Suppressor macrophage (primary cell): ENCODE data around the gene SASS6.
A peak's percentile ranks its signal among the peaks of the same experiment; 100 is the strongest.

Source experiments
- DNase-seq, 4 experiments: peaks; one replicate each; pipeline ENCODE4 v3.0.0-alpha.2; 2020 to 2022

The SASS6 gene

DNA sequence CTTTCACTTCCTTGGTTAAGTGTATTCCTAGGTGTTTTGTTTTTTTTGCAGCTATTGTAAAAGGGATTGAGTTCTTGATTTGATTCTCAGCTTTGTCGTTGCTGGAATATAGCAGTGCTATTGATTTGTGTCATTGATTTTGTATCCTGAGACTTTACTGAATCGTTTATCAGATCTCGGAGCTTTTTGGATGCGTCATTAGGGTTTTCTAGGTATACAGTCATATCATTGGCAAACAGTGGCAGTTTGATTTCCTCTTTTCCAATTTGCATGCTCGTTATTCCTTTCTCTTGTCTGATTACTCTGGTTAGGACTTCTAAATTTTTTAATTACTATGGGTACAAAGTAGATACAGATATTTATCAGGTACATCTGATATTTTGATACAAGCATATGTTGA is 87.5 kb downstream of the SASS6 start:
- DNase-seq = no peak

DNA sequence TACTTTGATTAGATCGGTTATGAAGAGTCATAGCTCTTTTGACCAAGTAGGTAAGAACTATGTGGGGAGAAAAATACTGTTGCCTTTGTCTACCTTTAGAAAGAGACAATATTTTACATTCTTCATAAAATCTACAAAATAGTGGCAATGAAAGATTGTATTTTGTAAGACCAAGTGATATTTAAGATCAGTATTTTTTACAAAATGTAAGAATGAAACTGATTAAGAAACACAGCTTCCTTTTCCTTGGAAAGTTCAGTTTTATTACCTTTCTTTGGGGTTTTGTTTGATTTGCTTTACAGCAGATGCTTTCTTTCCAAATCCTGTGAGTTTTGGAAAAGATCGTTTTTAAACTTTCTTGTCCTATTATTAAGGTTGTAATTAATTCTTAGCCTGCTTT is 93.1 kb downstream of the SASS6 start:
- peak in 2 of 4 experiments; percentile 11 to 26 for DNase-seq

DNA sequence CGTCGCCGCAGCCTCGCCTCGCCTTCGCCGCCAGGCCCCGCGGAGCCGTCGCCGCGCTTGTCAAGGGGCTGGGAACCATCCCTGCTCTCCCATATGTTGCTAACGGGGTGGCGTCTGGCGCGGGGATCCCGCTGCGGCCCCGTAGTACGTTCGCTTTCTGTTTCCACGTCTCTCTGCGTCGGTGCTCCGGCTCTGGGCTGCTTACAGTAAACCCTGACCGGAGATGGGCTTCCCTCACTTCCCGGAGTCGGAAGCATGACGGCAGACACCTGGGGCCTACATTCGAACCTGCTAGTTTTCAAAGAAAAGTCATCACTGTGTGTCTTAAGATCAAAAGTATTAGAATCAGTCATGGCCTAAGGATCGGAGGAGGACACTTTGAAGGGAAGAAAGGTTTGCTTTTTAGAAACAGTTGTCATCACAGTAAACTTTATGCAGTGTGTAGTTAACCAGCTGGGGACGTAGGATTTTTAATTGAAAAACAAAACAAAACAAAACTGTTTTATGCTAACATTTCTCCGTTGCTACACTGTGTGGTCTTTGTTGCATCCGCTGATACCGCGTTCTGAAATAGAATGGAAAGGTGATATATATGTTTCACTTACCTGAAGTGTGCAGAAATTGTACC is 94.0 kb downstream of the SASS6 start:
- DNase-seq = peak; percentile 50 to 79 (median 66)

DNA sequence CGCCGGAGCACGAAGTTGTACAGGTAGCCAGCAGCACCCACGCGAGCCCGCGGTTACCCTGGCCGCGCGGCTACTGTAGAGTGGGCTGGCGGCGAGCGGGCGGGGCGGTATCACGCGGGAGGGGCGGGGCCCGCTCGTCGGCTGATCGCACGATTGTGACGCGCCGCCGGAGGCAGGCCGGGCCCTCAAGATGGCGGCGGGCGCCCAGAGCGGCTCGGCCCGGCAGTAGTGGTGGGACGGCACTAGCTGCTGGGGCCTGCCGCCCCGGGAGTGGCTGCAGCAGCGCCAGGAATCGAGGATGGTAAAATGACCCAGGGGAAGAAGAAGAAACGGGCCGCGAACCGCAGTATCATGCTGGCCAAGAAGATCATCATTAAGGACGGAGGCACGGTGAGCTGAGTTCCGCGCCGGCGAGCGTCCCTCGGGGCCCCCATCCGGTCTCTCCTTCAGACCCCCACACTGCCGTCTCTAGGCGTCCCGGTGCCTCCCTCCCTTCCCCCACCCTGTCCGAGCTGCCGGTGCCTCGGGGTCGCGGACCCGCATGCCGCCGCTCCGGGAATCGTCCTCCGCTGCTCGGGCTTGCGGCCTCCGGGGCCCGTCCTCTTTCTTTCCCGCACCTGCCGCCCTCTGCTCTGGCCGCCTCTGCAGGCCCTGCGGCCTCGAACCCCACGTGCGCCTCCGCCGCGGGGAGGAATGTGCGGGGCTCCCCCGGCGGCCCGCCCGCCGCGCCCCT is 94.6 kb downstream of the SASS6 start:
- DNase-seq = peak; percentile 92 to 97 (median 96)

DNA sequence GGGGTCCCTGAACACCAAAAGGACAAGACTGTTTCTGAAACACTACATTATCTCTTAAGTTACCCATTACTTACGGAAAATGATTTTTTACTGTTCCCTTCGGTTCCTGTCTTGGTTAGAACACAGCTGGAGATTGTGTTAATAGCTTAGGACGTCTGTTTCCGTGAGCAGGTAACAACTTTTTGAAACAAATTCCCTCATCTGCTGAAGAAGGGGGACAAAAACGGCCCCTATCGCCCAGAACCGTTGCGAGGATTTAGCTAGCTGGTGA is 95.1 kb downstream of the SASS6 start:
- DNase-seq = no peak

DNA sequence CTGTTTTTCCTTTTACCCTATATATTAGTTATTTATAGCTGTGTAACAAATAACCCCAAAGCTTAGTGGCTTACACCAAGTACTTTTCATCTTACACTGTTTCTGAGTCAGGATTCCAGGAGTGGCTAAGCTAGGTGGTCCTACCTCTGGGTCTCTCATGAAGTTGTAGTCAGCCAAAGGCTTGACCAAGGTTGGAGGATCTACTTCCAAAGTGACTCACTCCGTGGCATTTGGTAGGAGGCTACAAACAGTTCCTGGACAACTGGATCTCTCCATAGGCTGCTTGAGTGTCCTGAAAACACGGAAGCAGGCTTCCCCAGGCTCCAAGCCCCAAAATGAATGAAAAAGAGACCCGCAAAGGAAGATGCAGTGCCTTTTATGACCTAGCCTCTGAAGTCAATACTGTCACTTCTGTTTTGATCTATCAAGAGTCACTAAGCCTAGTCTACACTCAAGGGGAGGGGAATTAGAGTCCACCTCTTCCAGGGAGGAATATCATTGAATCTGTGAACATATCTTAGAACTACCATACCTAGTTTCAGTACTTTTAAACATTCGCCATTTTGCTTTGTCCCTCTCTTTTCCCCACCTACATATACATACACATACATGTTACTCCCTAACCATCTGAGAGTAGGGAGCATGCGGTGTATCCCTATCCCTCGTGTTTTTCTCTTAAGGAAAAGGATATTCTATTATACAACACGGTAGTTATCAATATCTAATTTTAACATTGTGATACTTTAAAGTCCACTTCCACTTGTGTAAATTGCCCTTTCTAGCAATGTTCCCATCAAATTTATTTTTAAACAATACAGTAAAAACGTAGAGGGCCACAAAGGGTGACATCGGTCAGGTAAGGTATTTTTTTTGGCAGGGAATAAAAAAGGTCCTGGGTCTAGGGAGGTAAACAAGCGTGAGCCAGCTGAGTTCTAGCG is 95.7 kb downstream of the SASS6 start:
- peak; percentile 14 to 41 (median 26) for DNase-seq

DNA sequence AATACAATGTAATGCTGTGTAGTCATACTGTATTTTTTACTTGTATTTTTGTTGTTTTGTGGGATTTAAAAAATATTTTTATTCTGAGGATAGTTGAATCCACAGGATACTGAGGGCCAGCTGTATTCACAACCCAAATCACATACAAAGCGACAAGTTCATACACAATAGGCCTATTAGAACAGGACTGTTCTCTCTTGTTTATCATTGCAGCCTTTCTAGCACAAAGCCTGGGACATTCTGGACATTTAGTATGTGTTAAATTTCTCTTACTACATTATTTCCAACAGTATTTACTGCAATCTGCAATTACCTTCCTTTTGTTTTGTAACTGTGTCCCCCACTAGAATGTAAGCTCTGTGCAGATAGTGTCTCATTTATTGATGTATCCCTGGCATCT is 97.5 kb downstream of the SASS6 start:
- DNase-seq = no peak

DNA sequence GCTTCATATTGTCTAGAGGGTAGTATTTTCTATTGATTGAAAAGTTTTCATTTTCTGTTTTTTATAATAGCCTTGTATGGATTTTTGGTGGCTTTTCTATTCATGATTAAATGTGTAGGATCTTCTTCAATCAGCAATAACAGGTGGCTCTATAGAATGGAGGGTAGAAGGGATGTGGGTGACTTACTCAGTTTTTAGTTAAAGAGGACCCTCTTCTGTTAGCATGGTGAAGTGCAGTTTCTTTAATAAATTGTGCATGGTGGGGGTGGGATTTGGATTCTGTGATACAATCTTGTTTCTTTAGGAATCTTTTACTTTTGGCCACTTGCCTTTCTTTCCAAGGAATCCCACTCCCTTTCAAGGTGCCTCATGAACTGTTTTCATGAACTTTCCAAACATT is 98.3 kb downstream of the SASS6 start:
- DNase-seq = peak in 1 of 4 experiments; percentile 4
